DOHH2 (cell line): ENCODE measurements around the gene ABTB1.

Source experiments
- CTCF ChIP-seq: fragments of 200-600 bp; sonication (generic); IDR thresholded peaks from one replicate; pipeline ENCODE4 v1.5.1; 2014; ENCODE audit warnings: antibody characterized with exemption, mild to moderate bottlenecking, low read depth, low read length; ENCODE audit not compliant: poor library complexity, severe bottlenecking
- EZH2phosphoT487 ChIP-seq: fragments of 200-600 bp; sonication (generic); IDR thresholded peaks from 2 replicates; pipeline ENCODE4 v1.6.1; 2017; ENCODE audit warnings: borderline replicate concordance, mild to moderate bottlenecking, antibody characterized with exemption, low read length, moderate library complexity, mixed read lengths

DNA sequence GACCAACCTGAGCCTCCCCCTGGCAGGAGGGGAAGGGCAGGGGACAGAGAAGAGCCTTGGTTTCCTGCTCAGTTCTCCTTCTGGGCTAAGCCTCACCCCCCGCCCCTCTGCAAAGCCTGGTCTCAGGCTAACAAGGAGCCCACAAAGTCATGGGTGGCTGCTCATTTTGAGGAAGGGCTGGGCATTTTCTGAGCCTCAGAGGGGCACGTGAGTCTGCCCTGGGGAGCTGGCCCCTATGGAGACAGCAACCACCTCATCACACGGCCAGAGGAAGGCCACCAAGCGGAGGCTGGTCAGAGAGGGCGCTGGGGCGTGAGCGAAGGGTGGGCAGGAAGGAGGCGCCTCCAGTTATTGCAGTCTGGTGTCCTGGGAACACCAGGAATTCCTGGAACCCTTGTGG is 18.7 kb downstream of the ABTB1 start:
- TF ChIP-seq CTCF (no peak), EZH2phosphoT487 (no peak)
